Thoracic aorta (tissue), 2 donors: ENCODE measurements around the gene BUD13. TPM values are rescaled to one million over a fixed set of nuclear protein-coding genes. Genes with fewer than 3 reads are reported as not detected.

ENCODE experiments used
- ATAC-seq: fragments of 150-250 bp; one replicate; pipeline ENCODE4 v1.8.0; 2017; ENCODE audit warnings: low read depth; ENCODE audit not compliant: insufficient number of reproducible peaks, low FRiP score
- DNase-seq: peaks from one replicate; pipeline ENCODE4 v3.0.0-alpha.2; 2020; ENCODE audit warnings: low spot score
- H3K27ac ChIP-seq, 2 donors: fragments of 200-600 bp; sonication (generic); 1 replicate in 1 of 2; 2 replicates in 1 of 2; pipeline ENCODE4 v1.5.1; 2016; ENCODE audit warnings: mild to moderate bottlenecking in 2 of 2, moderate library complexity in 2 of 2
- H3K27me3 ChIP-seq: fragments of 200-600 bp; sonication (generic); replicated peaks from 2 replicates; pipeline ENCODE4 v1.6.0; 2016; ENCODE audit warnings: mild to moderate bottlenecking; ENCODE audit not compliant: insufficient read depth
- H3K36me3 ChIP-seq: fragments of 200-600 bp; sonication (generic); one replicate; pipeline ENCODE4 v1.5.1; 2016
- H3K4me1 ChIP-seq, 2 donors: fragments of 200-600 bp; sonication (generic); 1 replicate in 1 of 2; 2 replicates in 1 of 2; pipeline versions ENCODE4 v1.5.1 to v1.6.0; 2016; ENCODE audit warnings: low read depth in 2 of 2, mild to moderate bottlenecking in 1 of 2; ENCODE audit not compliant: control insufficient read depth in 1 of 2
- H3K4me3 ChIP-seq: fragments of 200-600 bp; sonication (generic); 2 replicates; pipeline ENCODE4 v1.5.1; 2016; ENCODE audit warnings: mild to moderate bottlenecking
- H3K9me3 ChIP-seq: fragments of 200-600 bp; sonication (generic); 2 replicates; pipeline ENCODE4 v1.5.1; 2016
- CTCF ChIP-seq: fragments of 200-600 bp; sonication (generic); IDR thresholded peaks from one replicate; pipeline ENCODE4 v1.5.1; 2019; ENCODE audit warnings: antibody characterized with exemption
- total RNA-seq, 2 donors: library from RNA; depleted of rRNA; stranded (reverse); fragments of >200 nt; gene quantifications; one replicate each; pipeline versions ENCODE4 v1.1.0 to v1.2.3, GENCODE V29; 2016

BUD13 gene
- total RNA-seq, 2 donors from 2014 or later, result 5.8 to 12.5 TPM

GRCh38 chr11:116814502-116814901 lies 41.7 kb upstream of the BUD13 start:
- no peaks in the 10 kb centered on the region for H3K36me3 ChIP-seq
- H3K27ac ChIP-seq, result no peak overlapping the region
- no peak overlapping the region for H3K4me3 ChIP-seq
- no peaks in the 10 kb centered on the region for H3K4me1 ChIP-seq
- no peak for ATAC-seq
- no peak for DNase-seq
- TF ChIP-seq CTCF, result no peak
- H3K27me3 ChIP-seq, result no peaks in the 10 kb centered on the region
- H3K9me3 ChIP-seq, result no peaks in the 10 kb centered on the region

- Histone ChIP-seq H3K4me3 (no peak overlapping the region), H3K27me3 (no peaks in the 10 kb centered on the region), H3K4me1 (no peaks in the 10 kb centered on the region), H3K9me3 (no peaks in the 10 kb centered on the region), H3K27ac (no peak overlapping the region), H3K36me3 (no peaks in the 10 kb centered on the region)
- no peak for ATAC-seq
- DNase-seq, result no peak
- TF ChIP-seq CTCF, result no peak
Observed at GRCh38 chr11:116813781-116814471, 41.1 kb upstream of the BUD13 start.

- Histone ChIP-seq H3K27ac (no peak overlapping the region), H3K27me3 (no peaks in the 10 kb centered on the region), H3K4me1 (no peaks in the 10 kb centered on the region), H3K36me3 (no peaks in the 10 kb centered on the region), H3K9me3 (no peaks in the 10 kb centered on the region), H3K4me3 (no peak overlapping the region)
- ATAC-seq, result no peak
- TF ChIP-seq CTCF, result no peak
- DNase-seq, result no peak
Observed at GRCh38 chr11:116813170-116813569, 40.4 kb upstream of the BUD13 start.

GRCh38 chr11:116812109-116812508 lies 39.3 kb upstream of the BUD13 start:
- no peaks in the 10 kb centered on the region for H3K27me3 ChIP-seq
- no peak overlapping the region for H3K27ac ChIP-seq
- no peaks in the 10 kb centered on the region for H3K4me1 ChIP-seq
- TF ChIP-seq CTCF, result no peak
- H3K9me3 ChIP-seq, result no peaks in the 10 kb centered on the region
- no peak overlapping the region for H3K4me3 ChIP-seq
- ATAC-seq (no peak), DNase-seq (no peak)
- H3K36me3 ChIP-seq, result no peaks in the 10 kb centered on the region

- TF ChIP-seq CTCF, result no peak
- H3K36me3 ChIP-seq, result no peaks in the 10 kb centered on the region
- ATAC-seq (no peak), DNase-seq (no peak)
- no peaks in the 10 kb centered on the region for H3K4me1 ChIP-seq
- H3K27me3 ChIP-seq, result no peaks in the 10 kb centered on the region
- H3K9me3 ChIP-seq, result no peaks in the 10 kb centered on the region
- no peak overlapping the region for H3K27ac ChIP-seq
- H3K4me3 ChIP-seq, result no peak overlapping the region
Observed at GRCh38 chr11:116811194-116811593, 38.4 kb upstream of the BUD13 start.
